Heart left ventricle (tissue), 16 donors: ENCODE data around the gene SPECC1L. TPM values are rescaled to one million over a fixed set of nuclear protein-coding genes. Genes with fewer than 3 reads are reported as not detected.
A peak's percentile ranks its signal among the peaks of the same experiment; 100 is the strongest.

ENCODE experiments used
- ATAC-seq, 4 donors: fragments of 200-7000 bp; cut with Tn5 transposase; one replicate each; pipeline ENCODE4 v1.9.1; 2020 to 2022; ENCODE audit warnings: moderate library complexity in 4 of 4, mild to moderate bottlenecking in 3 of 4, moderate number of reproducible peaks in 1 of 4
- DNase-seq, 5 donors: peaks; one replicate each; pipeline ENCODE4 v3.0.0-alpha.2; 2020
- H3K27ac ChIP-seq, 12 donors: fragments of 200-600 bp; sonication (generic) in 4 of 12; one replicate each; pipeline versions ENCODE4 v1.5.0 to v1.8.0; 2016 to 2022; ENCODE audit warnings: mild to moderate bottlenecking in 2 of 12
- H3K27me3 ChIP-seq, 9 donors: fragments of 200-600 bp; sonication (generic) in 2 of 9; one replicate each; pipeline versions ENCODE4 v1.5.1 to v1.8.0; 2016 to 2022; ENCODE audit warnings: mild to moderate bottlenecking in 3 of 9
- H3K36me3 ChIP-seq, 9 donors: fragments of 200-600 bp; sonication (generic) in 2 of 9; one replicate each; pipeline versions ENCODE4 v1.5.0 to v1.8.0; 2018 to 2022; ENCODE audit warnings: mild to moderate bottlenecking in 2 of 9
- H3K4me1 ChIP-seq, 12 donors: fragments of 200-600 bp; sonication (generic) in 4 of 12; one replicate each; pipeline versions ENCODE4 v1.5.0 to v1.8.0; 2016 to 2022; ENCODE audit warnings: mild to moderate bottlenecking in 3 of 12
- H3K4me3 ChIP-seq, 12 donors: fragments of 200-600 bp; sonication (generic) in 4 of 12; one replicate each; pipeline versions ENCODE4 v1.5.0 to v1.8.0; 2017 to 2022; ENCODE audit warnings: mild to moderate bottlenecking in 9 of 12, moderate library complexity in 4 of 12
- H3K9me3 ChIP-seq, 12 donors: fragments of 200-600 bp; sonication (generic) in 4 of 12; one replicate each; pipeline versions ENCODE4 v1.5.0 to v1.8.0; 2016 to 2022; ENCODE audit warnings: mild to moderate bottlenecking in 1 of 12
- POLR2A ChIP-seq, 2 donors: fragments of 450-650 bp; IDR thresholded peaks; one replicate each; pipeline ENCODE4 v1.6.1; 2017; ENCODE audit warnings: antibody characterized with exemption in 2 of 2, mild to moderate bottlenecking in 2 of 2, moderate library complexity in 2 of 2
- WGBS, 4 donors: extraction: QIAGEN DNeasy Blood & Tissue Kit in 2 of 4; methylation state at CpG; one replicate each; pipeline versions ENCODE4 v1.1.5 to v1.1.7; 2013 to 2018; 5-methylcytosine and 5-hydroxymethylcytosine counted together
- intact Hi-C, 10 donors: fragments of 100-400 bp; cut with DNase I; formaldehyde crosslinking; loops; one replicate each; pipeline versions ENCODE4 v1.11.1 to v1.14.2; 2022
- long read RNA-seq, 3 donors: library from polyadenylated mRNA; unstranded; transcript quantifications; one replicate each; pipeline ENCODE4 v2.0.0, GENCODE V29; 2020 to 2021
- polyA plus RNA-seq, 2 donors: library from polyadenylated mRNA; stranded (reverse); fragments of 200-250 nt; gene quantifications; one replicate each; pipeline ENCODE4 v1.2.3, GENCODE V29; 2013
- total RNA-seq, 9 donors: library from RNA; depleted of rRNA in 2 of 9; stranded (reverse); fragments of >200 nt in 2 of 9; fragmentation: NEBNext Ultra II Directional in 3 of 9; extraction: Animal tissue kit (Norgen Biotek cat#: 25700) in 3 of 9; gene quantifications; one replicate each; pipeline versions ENCODE4 v1.1.0 to v1.2.4, GENCODE V29; 2016 to 2023
- TF ChIP-seq, protein P1 (sequence below), 12 donors: fragments of 200-600 bp; sonication (generic) in 4 of 12; IDR thresholded peaks; one replicate each; pipeline versions ENCODE4 v1.5.0 to v1.8.0; 2018 to 2022; ENCODE audit warnings: antibody characterized with exemption in 12 of 12, mild to moderate bottlenecking in 5 of 12
- donor health status: ischemic (EF 13 %, LVEDD 7.1; RV severe dilation, severe dysfunction).
- donor health status: healthy with polysubstance abuse.
- donor health status: DM: no; HTN: yes; CAD: no.
- donor health status: DM: no; HTN: no; CAD: no.
- donor health status: ischemic (EF 25% LVEDD 6.9; RV normal size, moderate dysfunction).
- donor health status: ischemic (EF 25% LVEDD 5.7; RV mildly dilated, moderate dysfunction).
- donor health status: healthy.
- donor health status: DM: yes; HTN: yes; CAD: no.
- donor health status: ischemic (EF 35%, LVEDD 5.7; RV mildly dilated, moderate dysfunction).
- donor health status: nonischemic (EF 11% LVEDD 7.7; RV severe dilation, severe dysfunction).
- donor health status: DM: yes; HTN: yes; CAD: no.
- donor health status: PGD.
- donor health status: ischemic (EF 29% LVEDD 5.4; RV normal size, mild dysfunction).
- donor health status: nonischemic (EF 23%, LVEDD 6.1; RV moderate dilation, normal function).

Gene SPECC1L
- total RNA-seq (10 to 100 TPM; 25.4 to 65.3 (median 52.8) TPM), polyA plus RNA-seq (10 to 100 TPM in 1 of 2 donors, 1 to 10 TPM in 1; 9.8 to 22.3 TPM)
- long read RNA-seq, donor 1, full-length matches to known transcripts = 5 of 25 reads
- long read RNA-seq, donor 1, partial matches to known transcripts = 13 of 25 reads
- long read RNA-seq, donor 1, other reads (novel, unspliced or antisense) = 7 of 25 reads
- long read RNA-seq, donor 2, full-length matches to known transcripts = 14 of 124 reads
- long read RNA-seq, donor 2, partial matches to known transcripts = 91 of 124 reads
- long read RNA-seq, donor 2, other reads (novel, unspliced or antisense) = 19 of 124 reads
- long read RNA-seq, donor 3, full-length matches to known transcripts = 7 of 26 reads
- long read RNA-seq, donor 3, partial matches to known transcripts = 17 of 26 reads
- long read RNA-seq, donor 3, other reads (novel, unspliced or antisense) = 2 of 26 reads

DNA sequence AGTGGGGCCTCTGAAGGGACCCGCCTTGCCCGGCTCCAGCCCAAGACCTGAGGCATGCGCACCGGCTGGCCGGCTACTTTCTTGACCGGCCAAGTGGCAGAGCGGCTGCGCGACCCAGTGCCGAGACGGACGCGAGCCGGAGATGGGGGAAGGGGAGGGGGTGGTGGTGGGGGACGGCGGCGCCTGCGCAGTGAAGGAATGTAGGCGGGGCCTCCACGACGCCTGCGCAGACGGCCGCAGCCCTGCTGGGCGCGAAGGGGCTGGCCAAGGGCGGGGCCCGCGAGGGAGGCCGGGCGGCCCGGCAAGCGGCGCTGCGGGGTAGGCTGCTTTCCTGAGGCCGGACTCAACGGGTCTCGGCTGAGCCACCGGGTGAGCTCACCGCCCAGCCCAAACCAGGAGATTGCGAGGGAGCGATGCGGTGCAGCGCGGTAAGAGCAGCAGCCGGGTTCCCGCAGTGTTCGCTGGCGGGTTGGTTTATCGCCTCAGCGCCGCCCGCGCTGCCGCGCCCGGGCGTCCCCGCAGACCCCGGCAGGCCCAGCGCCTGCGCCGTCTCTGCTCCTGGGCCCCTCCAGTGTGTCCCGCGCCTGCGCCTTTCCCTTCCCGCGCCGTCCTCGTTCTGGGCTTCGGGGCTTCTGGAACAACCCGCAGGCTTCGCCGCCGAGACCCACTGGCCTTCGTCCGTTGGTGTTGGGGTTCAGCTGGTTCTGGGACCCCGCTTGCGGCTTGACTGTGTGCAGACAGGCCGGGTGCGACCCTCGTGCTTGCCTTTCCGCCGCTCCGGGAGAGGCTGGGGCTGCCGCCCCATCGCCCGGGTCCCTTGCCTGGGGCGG, at the start of gene SPECC1L:
Gene SPECC1L (plus strand): TSS at position 276 of the 830 bp plus-strand sequence. CDS start 31,401 bp downstream, outside the sequence.
- WGBS, 4 donors = 0 to 1% (median 0%) methylated on average over 44 to 89 of the region's 89 CpGs
- intact Hi-C loops = loop anchor here in 2 of 10 donors (5.0 kb wide), 2 partner anchors 52 to 252 kb away; no protein-coding TSS in a partner anchor
- Histone ChIP-seq H3K9me3 (no peaks in the 10 kb centered on the region), H3K36me3 (no peaks in the 10 kb centered on the region), H3K4me1 (peaks cover 7 to 42% (median 31%) of the 10 kb centered on the region in 12 donors), H3K27ac (peak within 1 kb of the TSS; percentile 88 to 99 (median 95)), H3K27me3 (no peaks in the 10 kb centered on the region), H3K4me3 (peak within 1 kb of the TSS; percentile 61 to 99 (median 85))
- TF ChIP-seq, protein P1, sequence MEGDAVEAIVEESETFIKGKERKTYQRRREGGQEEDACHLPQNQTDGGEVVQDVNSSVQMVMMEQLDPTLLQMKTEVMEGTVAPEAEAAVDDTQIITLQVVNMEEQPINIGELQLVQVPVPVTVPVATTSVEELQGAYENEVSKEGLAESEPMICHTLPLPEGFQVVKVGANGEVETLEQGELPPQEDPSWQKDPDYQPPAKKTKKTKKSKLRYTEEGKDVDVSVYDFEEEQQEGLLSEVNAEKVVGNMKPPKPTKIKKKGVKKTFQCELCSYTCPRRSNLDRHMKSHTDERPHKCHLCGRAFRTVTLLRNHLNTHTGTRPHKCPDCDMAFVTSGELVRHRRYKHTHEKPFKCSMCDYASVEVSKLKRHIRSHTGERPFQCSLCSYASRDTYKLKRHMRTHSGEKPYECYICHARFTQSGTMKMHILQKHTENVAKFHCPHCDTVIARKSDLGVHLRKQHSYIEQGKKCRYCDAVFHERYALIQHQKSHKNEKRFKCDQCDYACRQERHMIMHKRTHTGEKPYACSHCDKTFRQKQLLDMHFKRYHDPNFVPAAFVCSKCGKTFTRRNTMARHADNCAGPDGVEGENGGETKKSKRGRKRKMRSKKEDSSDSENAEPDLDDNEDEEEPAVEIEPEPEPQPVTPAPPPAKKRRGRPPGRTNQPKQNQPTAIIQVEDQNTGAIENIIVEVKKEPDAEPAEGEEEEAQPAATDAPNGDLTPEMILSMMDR (IDR thresholded peaks at IDR 0.05) = peak in 10 of 12 donors; percentile 13 to 68 (median 38)
- peak; percentile 76 to 96 for TF ChIP-seq POLR2A (IDR thresholded peaks at IDR 0.05)
- peak; percentile 93 to 98 (median 96) for DNase-seq
- peak; percentile 91 to 98 (median 96) for ATAC-seq

- intact Hi-C loops = no loop called here
- peaks cover 0 to 51% (median 9%) of the 10 kb centered on the region in 9 donors for H3K36me3 ChIP-seq
- no peak for ATAC-seq
- H3K27ac ChIP-seq = no peak overlapping the region
- peaks cover 0 to 15% (median 9%) of the 10 kb centered on the region in 12 donors for H3K9me3 ChIP-seq
- no peaks in the 10 kb centered on the region for H3K27me3 ChIP-seq
- no peak overlapping the region for H3K4me3 ChIP-seq
- no peaks in the 10 kb centered on the region for H3K4me1 ChIP-seq
- 94 to 100% (median 99%) methylated on average over 1 of the region's 1 CpG for WGBS, 4 donors
- TF ChIP-seq POLR2A (IDR thresholded peaks at IDR 0.05) = no peak
- TF ChIP-seq, protein P1 (IDR thresholded peaks at IDR 0.05) = no peak
- no peak for DNase-seq
These were observed 46.2 kb upstream of the SPECC1L start for GRCh38 chr22:24224468-24224867.

- no peaks in the 10 kb centered on the region for H3K4me1 ChIP-seq
- ATAC-seq = no peak
- no peak for DNase-seq
- TF ChIP-seq, protein P1 (IDR thresholded peaks at IDR 0.05) = no peak
- no peak for TF ChIP-seq POLR2A (IDR thresholded peaks at IDR 0.05)
- peaks cover 0 to 44% (median 7%) of the 10 kb centered on the region in 9 donors for H3K36me3 ChIP-seq
- H3K27ac ChIP-seq = no peak overlapping the region
- intact Hi-C loops = no loop called here
- peaks cover 0 to 15% (median 9%) of the 10 kb centered on the region in 12 donors for H3K9me3 ChIP-seq
- no peaks in the 10 kb centered on the region for H3K27me3 ChIP-seq
- H3K4me3 ChIP-seq = no peak overlapping the region
- 86 to 96% (median 89%) methylated on average over 5 to 14 of the region's 14 CpGs for WGBS, 4 donors
These were observed 45.5 kb upstream of the SPECC1L start for GRCh38 chr22:24225044-24225601.
